HepG2 (cell line): ENCODE results near the gene SS18L1. TPM values are rescaled to one million over a fixed set of nuclear protein-coding genes. Genes with fewer than 3 reads are reported as not detected.

Experiments used
- ARHGAP35 ChIP-seq: sonication (generic); formaldehyde crosslinking; IDR thresholded peaks from 2 replicates; pipeline ENCODE4 v1.9.0; 2022; ENCODE audit warnings: mild to moderate bottlenecking, inconsistent platforms, moderate library complexity, missing genetic modification reagents, borderline replicate concordance
- BRD4 ChIP-seq: sonication (generic); formaldehyde crosslinking; IDR thresholded peaks from 2 replicates; pipeline ENCODE4 v1.4.0; 2020; ENCODE audit warnings: missing genetic modification reagents
- CC2D1A ChIP-seq: sonication (generic); formaldehyde crosslinking; IDR thresholded peaks from 2 replicates; pipeline ENCODE4 v1.8.1; 2023; ENCODE audit warnings: mild to moderate bottlenecking, missing genetic modification reagents
- CHD4 ChIP-seq: fragments of 200-600 bp; sonication (generic); IDR thresholded peaks from 2 replicates; pipeline ENCODE4 v1.7.0; 2017; ENCODE audit warnings: mild to moderate bottlenecking, low read length, borderline replicate concordance
- FOSL2 ChIP-seq: sonication (generic); formaldehyde crosslinking; IDR thresholded peaks from 2 replicates; pipeline ENCODE4 v1.4.0; 2020; ENCODE audit warnings: missing genetic modification reagents
- GATAD2A ChIP-seq: IDR thresholded peaks from 2 replicates; pipeline ENCODE4 v1.6.1; 2016
- HDAC2 ChIP-seq: sonication (generic); formaldehyde crosslinking; IDR thresholded peaks from 2 replicates; pipeline ENCODE4 v1.4.0; 2020; ENCODE audit warnings: missing genetic modification reagents
- HHEX ChIP-seq: IDR thresholded peaks from 2 replicates; pipeline ENCODE4 v1.6.1; 2016; ENCODE audit warnings: control low read depth
- HOXA3 ChIP-seq: sonication (generic); formaldehyde crosslinking; IDR thresholded peaks from 2 replicates; pipeline ENCODE4 v1.5.0; 2020; ENCODE audit warnings: missing genetic modification reagents
- ISX ChIP-seq: sonication (generic); formaldehyde crosslinking; conservative IDR thresholded peaks from 2 replicates; pipeline ENCODE4 v1.5.0; 2020; ENCODE audit warnings: missing genetic modification reagents
- KDM3A ChIP-seq: IDR thresholded peaks from 2 replicates; pipeline ENCODE4 v1.6.1; 2018; ENCODE audit warnings: low read depth, missing compliant biosample characterization
- NFE2L1 ChIP-seq: sonication (generic); formaldehyde crosslinking; IDR thresholded peaks from 2 replicates; pipeline ENCODE4 v1.4.0; 2020; ENCODE audit warnings: missing genetic modification reagents, mild to moderate bottlenecking, borderline replicate concordance
- NFYC ChIP-seq: IDR thresholded peaks from 2 replicates; pipeline ENCODE4 v1.6.1; 2016; ENCODE audit warnings: missing genetic modification reagents, missing compliant biosample characterization
- NR2C2 ChIP-seq: sonication (generic); formaldehyde crosslinking; IDR thresholded peaks from 2 replicates; pipeline ENCODE4 v1.4.0; 2020; ENCODE audit warnings: missing genetic modification reagents, mild to moderate bottlenecking, moderate library complexity, borderline replicate concordance
- RBM39 ChIP-seq: fragments of 200-400 bp; formaldehyde crosslinking; IDR thresholded peaks from one replicate; pipeline ENCODE4 v1.6.1; 2018; ENCODE audit warnings: antibody characterized with exemption, mild to moderate bottlenecking, low read depth, low read length; ENCODE audit not compliant: poor library complexity, severe bottlenecking
- SNRNP70 ChIP-seq: fragments of 200-400 bp; formaldehyde crosslinking; IDR thresholded peaks from 2 replicates; pipeline ENCODE4 v1.6.1; 2017; ENCODE audit warnings: mild to moderate bottlenecking, low read depth, low read length, moderate library complexity
- SRSF1 ChIP-seq: fragments of 200-400 bp; formaldehyde crosslinking; optimal IDR thresholded peaks from 2 replicates; pipeline ENCODE3; 2017; ENCODE audit warnings: mild to moderate bottlenecking, low read depth, low read length, moderate library complexity
- YEATS4 ChIP-seq: sonication (generic); formaldehyde crosslinking; IDR thresholded peaks from 2 replicates; pipeline ENCODE4 v1.4.0; 2020; ENCODE audit warnings: missing genetic modification reagents, borderline replicate concordance
- ZBTB7A ChIP-seq: sonication (generic); formaldehyde crosslinking; IDR thresholded peaks from 2 replicates; pipeline ENCODE4 v1.8.0; 2022; ENCODE audit warnings: mild to moderate bottlenecking, missing genetic modification reagents
- ZNF501 ChIP-seq: sonication (generic); formaldehyde crosslinking; IDR thresholded peaks from 2 replicates; pipeline ENCODE4 v1.5.1; 2020; ENCODE audit warnings: mild to moderate bottlenecking, moderate library complexity, missing genetic modification reagents
- ZNF788 ChIP-seq: sonication (generic); formaldehyde crosslinking; IDR thresholded peaks from 2 replicates; pipeline ENCODE4 v1.5.0; 2020; ENCODE audit warnings: mild to moderate bottlenecking, missing genetic modification reagents, borderline replicate concordance
- polyA plus RNA-seq, 8 experiments: library from polyadenylated mRNA; depleted of rRNA in 3 of 8; stranded (reverse) in 7 of 8; unstranded in 1 of 8; fragments of >200 nt; fragmentation: Illumina TruSeq in 4 of 8; extraction: Trizol in 4 of 8; gene quantifications; 2 replicates each; pipeline versions ENCODE4 v1.2.1 to v1.2.3, GENCODE V29; 2011 to 2016; ENCODE audit warnings: low read depth in 4 of 8, missing spikeins in 1 of 8, mixed read lengths in 1 of 8; ENCODE audit not compliant: insufficient read depth in 1 of 8
- total RNA-seq, 5 experiments: library from RNA; depleted of rRNA; stranded (reverse); fragments of >200 nt; fragmentation: Illumina TruSeq; extraction: Trizol; gene quantifications; 2 replicates each; pipeline ENCODE4 v1.2.3, GENCODE V29; 2016; ENCODE audit warnings: low read depth in 1 of 5
- TF ChIP-seq, protein P1 (sequence below): IDR thresholded peaks from 2 replicates; pipeline ENCODE4 v1.4.0; 2020; ENCODE audit warnings: mild to moderate bottlenecking, missing genetic modification reagents
- TF ChIP-seq, protein P2 (sequence below): IDR thresholded peaks from 2 replicates; pipeline ENCODE4 v1.6.1; 2016
- TF ChIP-seq, protein P3 (sequence below): sonication (generic); formaldehyde crosslinking; IDR thresholded peaks from 2 replicates; pipeline ENCODE4 v1.4.0; 2020; ENCODE audit warnings: mild to moderate bottlenecking, missing genetic modification reagents

SS18L1 gene
- total and polyA plus RNA-seq, 2 of the 13 experiments (the other 11 are each of a cell fraction or from before 2014, with no cell fraction given), result 17.8 to 27.6 TPM

DNA sequence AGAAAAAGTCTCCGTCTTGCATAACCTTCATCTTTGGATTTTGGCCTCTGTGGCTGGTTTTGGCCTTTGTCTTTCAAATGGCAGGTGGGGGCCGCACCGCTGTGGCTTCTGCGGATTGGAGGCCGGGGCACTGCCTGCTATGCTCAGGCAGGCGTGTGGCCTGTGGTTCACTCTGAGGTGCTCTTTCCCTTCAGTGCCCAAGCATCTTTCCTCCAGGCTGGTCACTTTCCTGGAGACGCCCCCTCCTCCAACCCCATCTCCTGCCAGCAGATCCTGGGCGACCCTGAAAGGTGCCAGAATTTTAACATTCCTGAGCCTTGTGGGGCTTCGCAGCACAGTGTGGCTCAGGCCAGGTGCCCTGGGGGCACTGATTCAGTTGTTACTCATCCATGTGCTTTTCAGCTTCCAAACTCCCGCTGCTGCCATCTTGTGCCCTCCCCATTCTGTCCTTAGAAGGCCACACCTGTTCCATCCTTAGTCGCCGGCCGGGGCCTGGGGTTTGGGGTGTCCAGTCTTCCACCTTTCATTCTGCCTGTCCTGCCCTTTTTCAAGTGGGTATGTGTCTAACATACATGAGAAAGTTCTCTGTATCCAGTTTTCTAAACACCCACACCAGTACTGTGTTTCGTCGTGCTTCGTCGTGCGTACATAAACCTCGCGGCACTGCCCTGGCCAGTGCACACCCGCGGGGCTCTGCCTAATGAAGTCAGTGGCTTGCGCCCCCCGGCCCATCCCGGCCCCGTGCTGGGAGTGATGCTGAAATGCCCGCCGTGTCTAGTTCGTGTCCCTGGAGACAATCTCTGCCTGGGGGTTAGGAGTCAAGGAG, 12.1 kb downstream of the SS18L1 start (continued):
- TF ChIP-seq, protein P1, sequence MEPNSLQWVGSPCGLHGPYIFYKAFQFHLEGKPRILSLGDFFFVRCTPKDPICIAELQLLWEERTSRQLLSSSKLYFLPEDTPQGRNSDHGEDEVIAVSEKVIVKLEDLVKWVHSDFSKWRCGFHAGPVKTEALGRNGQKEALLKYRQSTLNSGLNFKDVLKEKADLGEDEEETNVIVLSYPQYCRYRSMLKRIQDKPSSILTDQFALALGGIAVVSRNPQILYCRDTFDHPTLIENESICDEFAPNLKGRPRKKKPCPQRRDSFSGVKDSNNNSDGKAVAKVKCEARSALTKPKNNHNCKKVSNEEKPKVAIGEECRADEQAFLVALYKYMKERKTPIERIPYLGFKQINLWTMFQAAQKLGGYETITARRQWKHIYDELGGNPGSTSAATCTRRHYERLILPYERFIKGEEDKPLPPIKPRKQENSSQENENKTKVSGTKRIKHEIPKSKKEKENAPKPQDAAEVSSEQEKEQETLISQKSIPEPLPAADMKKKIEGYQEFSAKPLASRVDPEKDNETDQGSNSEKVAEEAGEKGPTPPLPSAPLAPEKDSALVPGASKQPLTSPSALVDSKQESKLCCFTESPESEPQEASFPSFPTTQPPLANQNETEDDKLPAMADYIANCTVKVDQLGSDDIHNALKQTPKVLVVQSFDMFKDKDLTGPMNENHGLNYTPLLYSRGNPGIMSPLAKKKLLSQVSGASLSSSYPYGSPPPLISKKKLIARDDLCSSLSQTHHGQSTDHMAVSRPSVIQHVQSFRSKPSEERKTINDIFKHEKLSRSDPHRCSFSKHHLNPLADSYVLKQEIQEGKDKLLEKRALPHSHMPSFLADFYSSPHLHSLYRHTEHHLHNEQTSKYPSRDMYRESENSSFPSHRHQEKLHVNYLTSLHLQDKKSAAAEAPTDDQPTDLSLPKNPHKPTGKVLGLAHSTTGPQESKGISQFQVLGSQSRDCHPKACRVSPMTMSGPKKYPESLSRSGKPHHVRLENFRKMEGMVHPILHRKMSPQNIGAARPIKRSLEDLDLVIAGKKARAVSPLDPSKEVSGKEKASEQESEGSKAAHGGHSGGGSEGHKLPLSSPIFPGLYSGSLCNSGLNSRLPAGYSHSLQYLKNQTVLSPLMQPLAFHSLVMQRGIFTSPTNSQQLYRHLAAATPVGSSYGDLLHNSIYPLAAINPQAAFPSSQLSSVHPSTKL (CRISPR knock-in tag), result peak; percentile 70
- TF ChIP-seq CHD4, result peak; percentile 34; the same call in 1 of the 2 replicates
- TF ChIP-seq ARHGAP35 (CRISPR knock-in tag), result 0 out of 2 replicates have a peak, but pooled peaks have one; percentile 10
- peak; percentile 91 for TF ChIP-seq HOXA3 (CRISPR knock-in tag)
- TF ChIP-seq SNRNP70, result no peak
- TF ChIP-seq BRD4 (CRISPR knock-in tag), result no peak
- 0 out of 2 replicates have a peak, but pooled peaks have one; percentile 53 for TF ChIP-seq YEATS4
- TF ChIP-seq NFYC (CRISPR knock-in tag), result peak; percentile 24; the same call in 1 of the 2 replicates
- TF ChIP-seq CC2D1A (CRISPR knock-in tag), result no peak
- no peak for TF ChIP-seq RBM39
- no peak for TF ChIP-seq NFE2L1 (CRISPR knock-in tag)
- 0 out of 2 replicates have a peak, but pooled peaks have one; percentile 33 for TF ChIP-seq ZNF501 (CRISPR knock-in tag)
- peak; percentile 65; the same call in 1 of the 2 replicates for TF ChIP-seq ZBTB7A (CRISPR knock-in tag)
- TF ChIP-seq HDAC2 (CRISPR knock-in tag), result peak; percentile 60; the same call in 1 of the 2 replicates
- peak; percentile 68; the same call in 1 of the 2 replicates for TF ChIP-seq KDM3A
- TF ChIP-seq NR2C2 (CRISPR knock-in tag), result peak; percentile 51; the same call in 1 of the 2 replicates
- TF ChIP-seq FOSL2 (CRISPR knock-in tag), result 0 out of 2 replicates have a peak, but pooled peaks have one; percentile 21
- TF ChIP-seq, protein P2, sequence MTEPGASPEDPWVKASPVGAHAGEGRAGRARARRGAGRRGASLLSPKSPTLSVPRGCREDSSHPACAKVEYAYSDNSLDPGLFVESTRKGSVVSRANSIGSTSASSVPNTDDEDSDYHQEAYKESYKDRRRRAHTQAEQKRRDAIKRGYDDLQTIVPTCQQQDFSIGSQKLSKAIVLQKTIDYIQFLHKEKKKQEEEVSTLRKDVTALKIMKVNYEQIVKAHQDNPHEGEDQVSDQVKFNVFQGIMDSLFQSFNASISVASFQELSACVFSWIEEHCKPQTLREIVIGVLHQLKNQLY (CRISPR knock-in tag), result 0 out of 2 replicates have a peak, but pooled peaks have one; percentile 37
- TF ChIP-seq ISX (CRISPR knock-in tag), result no peak
- no peak for TF ChIP-seq HHEX (CRISPR knock-in tag)
- peak; percentile 90 for TF ChIP-seq GATAD2A (CRISPR knock-in tag)
- TF ChIP-seq, protein P3, sequence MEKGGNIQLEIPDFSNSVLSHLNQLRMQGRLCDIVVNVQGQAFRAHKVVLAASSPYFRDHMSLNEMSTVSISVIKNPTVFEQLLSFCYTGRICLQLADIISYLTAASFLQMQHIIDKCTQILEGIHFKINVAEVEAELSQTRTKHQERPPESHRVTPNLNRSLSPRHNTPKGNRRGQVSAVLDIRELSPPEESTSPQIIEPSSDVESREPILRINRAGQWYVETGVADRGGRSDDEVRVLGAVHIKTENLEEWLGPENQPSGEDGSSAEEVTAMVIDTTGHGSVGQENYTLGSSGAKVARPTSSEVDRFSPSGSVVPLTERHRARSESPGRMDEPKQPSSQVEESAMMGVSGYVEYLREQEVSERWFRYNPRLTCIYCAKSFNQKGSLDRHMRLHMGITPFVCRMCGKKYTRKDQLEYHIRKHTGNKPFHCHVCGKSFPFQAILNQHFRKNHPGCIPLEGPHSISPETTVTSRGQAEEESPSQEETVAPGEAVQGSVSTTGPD, result 0 out of 2 replicates have a peak, but pooled peaks have one; percentile 69
- peak; percentile 66 for TF ChIP-seq SRSF1
- TF ChIP-seq ZNF788 (CRISPR knock-in tag), result peak; percentile 70; the same call in 1 of the 2 replicates
